Neuronal stem cell (in vitro differentiated cells): ENCODE results near the gene TENT4B.

ENCODE experiments used
- DNase-seq: peaks from one replicate; pipeline ENCODE4 v3.0.0-alpha.2; 2013; ENCODE audit warnings: low spot score
- H2AFZ ChIP-seq: one replicate; pipeline ENCODE4 v1.6.1; 2013; ENCODE audit warnings: mild to moderate bottlenecking, low read length, inconsistent platforms
- H2AK5ac ChIP-seq: 2 replicates; pipeline ENCODE4 v1.6.1; 2013; ENCODE audit warnings: low read depth, mild to moderate bottlenecking, inconsistent platforms, low read length, moderate library complexity, mixed read lengths
- H2BK120ac ChIP-seq: 2 replicates; pipeline ENCODE4 v1.6.1; 2013; ENCODE audit warnings: low read depth, mild to moderate bottlenecking, inconsistent platforms, low read length, moderate library complexity, mixed read lengths
- H2BK12ac ChIP-seq: one replicate; pipeline ENCODE4 v1.6.1; 2013; ENCODE audit warnings: low read length, inconsistent platforms
- H2BK15ac ChIP-seq: 2 replicates; pipeline ENCODE4 v1.6.1; 2013; ENCODE audit warnings: mild to moderate bottlenecking, low read length, inconsistent platforms, mixed read lengths
- H2BK5ac ChIP-seq: one replicate; pipeline ENCODE4 v1.6.1; 2013; ENCODE audit warnings: inconsistent platforms, mild to moderate bottlenecking, low read length, moderate library complexity
- H3K14ac ChIP-seq: one replicate; pipeline ENCODE4 v1.6.1; 2013; ENCODE audit warnings: low read length, inconsistent platforms
- H3K18ac ChIP-seq: 2 replicates; pipeline ENCODE4 v1.6.1; 2013; ENCODE audit warnings: low read length, inconsistent platforms
- H3K23ac ChIP-seq: 2 replicates; pipeline ENCODE4 v1.6.1; 2013; ENCODE audit warnings: low read depth, mild to moderate bottlenecking, mixed read lengths, low read length, inconsistent platforms; ENCODE audit not compliant: poor library complexity
- H3K27ac ChIP-seq: replicated peaks from 3 replicates; pipeline ENCODE4 v1.5.1; 2013; ENCODE audit warnings: low read length, inconsistent platforms
- H3K27me3 ChIP-seq, 3 experiments: 2 replicates each; pipeline ENCODE4 v1.6.1; 2013; ENCODE audit warnings: low read length in 3 of 3, mild to moderate bottlenecking in 2 of 3, inconsistent platforms in 1 of 3, low read depth in 1 of 3, mixed read lengths in 1 of 3, moderate library complexity in 1 of 3; ENCODE audit not compliant: control insufficient read depth in 3 of 3, insufficient read depth in 3 of 3
- H3K36me3 ChIP-seq, 2 donors: replicated peaks in 1 of 2; 2 replicates each; pipeline ENCODE4 v1.6.1; 2013; ENCODE audit warnings: low read length in 2 of 2; ENCODE audit not compliant: control insufficient read depth in 2 of 2, insufficient read depth in 2 of 2
- H3K4ac ChIP-seq: 2 replicates; pipeline ENCODE4 v1.6.1; 2013; ENCODE audit warnings: inconsistent platforms, mild to moderate bottlenecking, low read length, moderate library complexity
- H3K4me1 ChIP-seq, 2 donors: 1 replicate in 1 of 2; 2 replicates in 1 of 2; pipeline ENCODE4 v1.6.1; 2013; ENCODE audit warnings: low read length in 2 of 2, low read depth in 1 of 2; ENCODE audit not compliant: control insufficient read depth in 2 of 2, insufficient read depth in 1 of 2
- H3K4me2 ChIP-seq: one replicate; pipeline ENCODE4 v1.6.1; 2013; ENCODE audit warnings: mild to moderate bottlenecking, low read length, inconsistent platforms; ENCODE audit not compliant: insufficient read depth, poor library complexity, severe bottlenecking
- H3K4me3 ChIP-seq, 2 donors: 2 replicates each; pipeline ENCODE4 v1.5.1; 2013; ENCODE audit warnings: low read length in 2 of 2, mild to moderate bottlenecking in 2 of 2, inconsistent platforms in 1 of 2, moderate library complexity in 1 of 2
- H3K79me1 ChIP-seq: one replicate; pipeline ENCODE4 v1.6.1; 2013; ENCODE audit warnings: low read depth, mild to moderate bottlenecking, inconsistent platforms, low read length, moderate library complexity
- H3K9ac ChIP-seq: one replicate; pipeline ENCODE4 v1.6.1; 2013; ENCODE audit warnings: mild to moderate bottlenecking, low read depth, low read length, inconsistent platforms; ENCODE audit not compliant: poor library complexity
- H3K9me3 ChIP-seq, 2 donors: replicated peaks in 1 of 2; 2 replicates each; pipeline versions ENCODE3 to v1.6.1; 2013; ENCODE audit warnings: low read length in 2 of 2, mild to moderate bottlenecking in 2 of 2, inconsistent platforms in 1 of 2, low read depth in 1 of 2, mixed read lengths in 1 of 2, moderate library complexity in 1 of 2; ENCODE audit not compliant: control insufficient read depth in 2 of 2, insufficient read depth in 1 of 2
- H4K8ac ChIP-seq: one replicate; pipeline ENCODE4 v1.6.1; 2013; ENCODE audit warnings: low read depth, mild to moderate bottlenecking, inconsistent platforms, low read length, moderate library complexity
- H4K91ac ChIP-seq: one replicate; pipeline ENCODE4 v1.6.1; 2013; ENCODE audit warnings: low read length, low read depth, mild to moderate bottlenecking, inconsistent platforms; ENCODE audit not compliant: poor library complexity
- WGBS, 2 donors: extraction: QIAGEN DNeasy Blood & Tissue Kit; methylation state at CpG; one replicate each; pipeline ENCODE4 v1.1.7; 2013; ENCODE audit warnings: missing lambda C conversion rate in 2 of 2, mixed read lengths in 1 of 2; ENCODE audit not compliant: insufficient read length in 2 of 2, insufficient replicate concordance in 1 of 2; ENCODE audit errors: extremely low coverage in 2 of 2; 5-methylcytosine and 5-hydroxymethylcytosine counted together

TENT4B gene

DNA sequence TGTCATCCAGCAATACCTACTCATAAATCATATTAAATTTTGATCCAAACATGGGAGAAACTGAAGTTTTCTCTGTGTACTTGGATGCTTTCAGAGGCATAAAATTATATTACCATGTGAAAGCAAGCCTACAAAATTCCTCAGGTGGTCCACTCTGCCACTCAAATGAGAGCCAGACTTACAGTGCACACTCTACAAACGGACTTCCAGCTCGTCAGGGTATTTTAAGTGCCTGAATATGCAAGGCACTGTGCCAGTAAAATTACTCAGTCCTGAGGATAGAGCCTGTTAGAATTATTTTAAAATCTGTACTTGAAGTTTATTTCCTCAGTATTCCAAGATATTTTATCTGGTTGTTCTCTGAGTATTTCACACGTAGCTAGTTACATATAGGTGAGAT, 54.5 kb downstream of the TENT4B start:
- H3K9me3 ChIP-seq = no peaks in the 10 kb centered on the region
- H3K4ac ChIP-seq = no peak overlapping the region
- no peak overlapping the region for H2AK5ac ChIP-seq
- H3K23ac ChIP-seq = no peak overlapping the region
- no peak overlapping the region for H3K4me3 ChIP-seq
- peaks cover 0 to 14% of the 10 kb centered on the region in 2 donors for H3K36me3 ChIP-seq
- no peak overlapping the region for H3K14ac ChIP-seq
- H3K79me1 ChIP-seq = peaks cover 2% of the 10 kb centered on the region
- H3K27ac ChIP-seq = no peak overlapping the region
- no peak overlapping the region for H2BK5ac ChIP-seq
- no peaks in the 10 kb centered on the region for H3K27me3 ChIP-seq
- H4K91ac ChIP-seq = no peak overlapping the region
- H3K4me1 ChIP-seq = peaks cover 12 to 34% of the 10 kb centered on the region in 2 donors
- H2AFZ ChIP-seq = no peak overlapping the region
- H3K4me2 ChIP-seq = no peak overlapping the region
- DNase-seq = no peak
- H2BK15ac ChIP-seq = no peak overlapping the region
- no peak overlapping the region for H4K8ac ChIP-seq
- WGBS, 2 donors = no CpG with 5 or more reads among the region's 3 CpGs
- H3K9ac ChIP-seq = no peak overlapping the region
- H3K18ac ChIP-seq = no peak overlapping the region
- no peak overlapping the region for H2BK120ac ChIP-seq
- no peak overlapping the region for H2BK12ac ChIP-seq

DNA sequence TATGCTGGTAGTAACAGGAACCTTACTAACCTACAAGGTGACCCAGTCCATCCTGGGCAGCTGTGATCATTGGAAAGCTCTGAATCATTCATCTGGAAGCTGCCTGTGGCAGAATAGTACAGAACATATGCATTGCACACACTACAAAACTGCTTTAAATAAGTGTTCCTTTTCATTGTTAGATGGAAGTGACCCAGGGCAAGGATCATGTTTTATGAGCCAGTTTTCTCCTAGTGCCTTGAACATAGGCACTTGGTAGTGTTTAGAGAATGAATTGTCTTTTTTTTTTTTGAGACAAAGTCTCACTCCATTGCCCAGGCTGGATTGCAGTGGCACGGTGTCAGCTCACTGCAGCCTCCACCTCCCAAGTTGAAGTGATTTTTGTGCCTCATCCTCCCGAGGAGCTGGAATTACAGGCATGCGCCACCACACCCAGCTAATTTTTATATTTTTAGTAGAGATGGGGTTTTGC, 55.4 kb downstream of the TENT4B start:
- no peak overlapping the region for H3K27ac ChIP-seq
- H3K18ac ChIP-seq = no peak overlapping the region
- H3K9me3 ChIP-seq = no peaks in the 10 kb centered on the region
- H2BK120ac ChIP-seq = no peak overlapping the region
- no peak overlapping the region for H3K4me3 ChIP-seq
- peaks cover 1 to 22% of the 10 kb centered on the region in 2 donors for H3K36me3 ChIP-seq
- no peak overlapping the region for H3K23ac ChIP-seq
- H3K4me1 ChIP-seq = peaks cover 9 to 26% of the 10 kb centered on the region in 2 donors
- no peaks in the 10 kb centered on the region for H3K27me3 ChIP-seq
- no peak overlapping the region for H2AK5ac ChIP-seq
- no peak overlapping the region for H3K4me2 ChIP-seq
- no peak overlapping the region for H3K4ac ChIP-seq
- no peak overlapping the region for H2AFZ ChIP-seq
- H3K14ac ChIP-seq = no peak overlapping the region
- H2BK15ac ChIP-seq = no peak overlapping the region
- no peak overlapping the region for H2BK5ac ChIP-seq
- no peak overlapping the region for H3K9ac ChIP-seq
- no peak overlapping the region for H2BK12ac ChIP-seq
- H4K91ac ChIP-seq = no peak overlapping the region
- no peak for DNase-seq
- no CpG with 5 or more reads among the region's 3 CpGs for WGBS, 2 donors
- no peak overlapping the region for H4K8ac ChIP-seq
- H3K79me1 ChIP-seq = peaks cover 2% of the 10 kb centered on the region

DNA sequence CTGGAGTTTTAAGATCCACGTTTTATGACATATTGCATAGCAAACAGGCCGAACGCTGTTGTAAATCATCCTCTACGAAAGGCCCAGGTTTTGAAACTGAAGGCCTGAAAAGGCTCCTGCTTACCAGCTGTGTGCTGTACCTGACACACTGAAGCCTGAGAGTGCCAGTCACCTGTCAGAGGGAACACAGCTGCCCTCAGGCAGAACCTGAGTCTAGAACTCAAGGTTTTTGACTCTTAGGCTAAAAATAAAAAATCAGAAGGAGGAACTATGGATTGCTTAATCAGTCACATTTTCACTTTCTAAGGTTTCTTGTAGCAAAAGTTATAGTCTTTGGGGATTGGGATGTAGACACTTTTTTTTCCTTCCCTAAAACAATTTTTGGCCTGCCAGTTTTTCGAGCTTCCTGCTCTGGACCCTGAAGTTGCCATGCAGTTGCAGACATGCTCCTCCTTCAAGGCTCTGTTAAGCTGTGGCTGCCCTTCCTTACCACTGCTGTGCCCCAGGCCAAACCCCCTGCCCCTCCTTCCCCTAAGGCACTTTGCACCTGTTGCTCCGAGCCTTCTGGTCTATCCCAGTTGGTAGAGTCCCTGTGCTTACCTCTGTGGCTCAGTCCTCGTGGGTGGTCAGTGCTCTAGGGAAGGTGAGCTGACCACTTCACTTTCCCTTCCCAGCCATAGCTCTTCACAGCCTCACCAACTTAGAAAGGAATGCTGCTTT, 56.6 kb downstream of the TENT4B start:
- no peak overlapping the region for H2AK5ac ChIP-seq
- H2BK15ac ChIP-seq = no peak overlapping the region
- H3K4ac ChIP-seq = no peak overlapping the region
- no peaks in the 10 kb centered on the region for H3K79me1 ChIP-seq
- peaks cover 2 to 28% of the 10 kb centered on the region in 2 donors for H3K36me3 ChIP-seq
- H3K9ac ChIP-seq = peak overlapping the region; percentile 47
- DNase-seq = no peak
- no CpG with 5 or more reads among the region's 7 CpGs for WGBS, 2 donors
- no peak overlapping the region for H2BK12ac ChIP-seq
- no peak overlapping the region for H2BK120ac ChIP-seq
- H2AFZ ChIP-seq = peak overlapping the region; percentile 30
- H3K27ac ChIP-seq = peak overlapping the region; percentile 58
- H3K9me3 ChIP-seq = no peaks in the 10 kb centered on the region
- peak overlapping the region; percentile 30 for H3K18ac ChIP-seq
- peaks cover 6 to 17% of the 10 kb centered on the region in 2 donors for H3K4me1 ChIP-seq
- no peak overlapping the region for H3K4me3 ChIP-seq
- H3K14ac ChIP-seq = peak overlapping the region; percentile 27
- no peak overlapping the region for H4K8ac ChIP-seq
- no peak overlapping the region for H4K91ac ChIP-seq
- H2BK5ac ChIP-seq = no peak overlapping the region
- peak overlapping the region; percentile 25 for H3K23ac ChIP-seq
- no peaks in the 10 kb centered on the region for H3K27me3 ChIP-seq
- H3K4me2 ChIP-seq = no peak overlapping the region

DNA sequence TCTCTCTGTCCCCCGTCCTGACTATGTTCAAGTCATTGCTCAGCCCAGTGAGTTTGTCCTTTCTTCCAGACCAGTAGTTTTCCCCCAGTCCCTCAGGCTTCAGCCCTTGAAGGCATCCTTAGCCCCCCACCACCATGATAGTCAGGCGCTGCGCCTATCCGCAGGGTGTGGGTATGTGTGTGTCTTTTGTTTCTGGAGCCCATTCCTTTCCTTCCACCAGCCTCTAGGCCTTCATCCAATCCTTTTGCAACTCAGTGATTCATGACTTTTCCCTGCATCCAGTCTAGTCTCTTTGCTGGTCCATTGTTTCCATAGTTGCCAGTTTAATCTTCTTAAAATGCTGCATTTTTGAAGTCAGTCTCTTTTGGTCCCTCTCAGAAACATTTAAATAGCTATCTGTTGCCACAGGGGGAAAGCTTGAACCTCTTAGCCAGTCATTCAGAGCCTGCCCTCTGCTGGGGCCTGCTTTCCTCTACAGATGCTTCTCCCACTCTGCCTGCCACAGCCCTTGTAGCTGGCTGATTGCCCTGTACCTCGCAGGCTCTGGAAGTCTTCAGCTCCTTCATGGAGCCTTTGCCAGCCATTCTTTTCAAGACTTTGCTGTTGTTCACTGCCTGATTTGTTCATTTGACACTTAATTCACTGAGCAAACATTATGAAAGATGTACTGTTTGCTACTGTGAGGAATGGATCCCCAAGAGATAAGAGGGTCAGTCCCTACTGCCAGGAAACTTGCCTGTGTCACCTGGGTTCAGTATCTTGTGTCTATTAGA, 57.3 kb downstream of the TENT4B start:
- WGBS, 2 donors = no CpG with 5 or more reads among the region's 5 CpGs
- Histone ChIP-seq H3K4ac (no peak overlapping the region), H3K27me3 (no peaks in the 10 kb centered on the region), H3K79me1 (no peaks in the 10 kb centered on the region), H3K9me3 (no peaks in the 10 kb centered on the region), H3K36me3 (peaks cover 4 to 36% of the 10 kb centered on the region in 2 donors), H4K91ac (no peak overlapping the region), H3K14ac (peak overlapping the region; percentile 27), H3K27ac (peak overlapping the region; percentile 58), H3K9ac (no peak overlapping the region), H3K4me1 (peaks cover 6 to 16% of the 10 kb centered on the region in 2 donors), H2AFZ (peak overlapping the region; percentile 30), H2BK12ac (no peak overlapping the region), H3K4me3 (no peak overlapping the region), H4K8ac (no peak overlapping the region), H3K23ac (no peak overlapping the region), H2BK5ac (no peak overlapping the region), H2AK5ac (no peak overlapping the region), H2BK120ac (no peak overlapping the region), H3K4me2 (no peak overlapping the region), H2BK15ac (no peak overlapping the region), H3K18ac (no peak overlapping the region)
- DNase-seq = peak; percentile 58
